Neural cell (in vitro differentiated cells): Measurements from ENCODE around the gene RPS6KA5.

Source experiments
- CTCF ChIP-seq: fragments of 450-650 bp; IDR thresholded peaks from 2 replicates; pipeline ENCODE4 v1.5.1; 2014; ENCODE audit warnings: antibody characterized with exemption, mild to moderate bottlenecking, moderate library complexity; ENCODE audit not compliant: poor library complexity, severe bottlenecking
- POLR2AphosphoS5 ChIP-seq: IDR thresholded peaks from 2 replicates; pipeline ENCODE4 v1.6.1; 2012

- TF ChIP-seq POLR2AphosphoS5 (no peak), CTCF (no peak)
Observed at GRCh38 chr14:90886297-90886815, 174.1 kb downstream of the RPS6KA5 start.
